ENCODE measurements around the gene ABCD2. TPM values are rescaled to one million over a fixed set of nuclear protein-coding genes. Genes with fewer than 3 reads are reported as not detected.

ABCD2 gene
- total and polyA plus RNA-seq, 9 of the 15 experiments (the other 6 are each of a cell fraction or from before 2014, with no cell fraction given), result 0.01 to 0.08 (median 0.04) TPM; not detected in 3

GRCh38 chr12:39619316-39619659 lies 315 bp downstream of the ABCD2 start:
- Histone ChIP-seq H3K79me2 (ENCODE audit: control insufficient read depth, insufficient read depth, low read length) (no peaks in the 10 kb centered on the region), H3K36me3 (ENCODE audit: control insufficient read depth, insufficient read depth, low read length) (no peaks in the 10 kb centered on the region), H3K4me3 (peak overlapping the region; percentile 40), H3K9me1 (ENCODE audit: control insufficient read depth, insufficient read depth, low read length) (no peaks in the 10 kb centered on the region), H3K9me3 (replicated peaks; ENCODE audit: control insufficient read depth, insufficient read depth, low read depth, low read length) (no peaks in the 10 kb centered on the region), H4K20me1 (replicated peaks; ENCODE audit: control insufficient read depth, insufficient read depth, low read length) (no peaks in the 10 kb centered on the region), H3K27ac (ENCODE audit: extremely low read depth, low read depth, low read length) (no peak overlapping the region), H3K27me3 (ENCODE audit: control insufficient read depth in 2 of 2, insufficient read depth in 2 of 2, low read length in 2 of 2) (no peaks in the 10 kb centered on the region), H3K9ac (ENCODE audit: insufficient read depth in 1 of 2, low read depth in 2 of 2, low read length in 2 of 2) (peak overlapping the region; percentile 7 to 88; a peak in 1 of 4 replicates), H3K4me2 (ENCODE audit: insufficient read depth, low read length) (peak overlapping the region; percentile 79), H3K4me1 (replicated peaks in 1 of 2; ENCODE audit: control insufficient read depth in 2 of 2, insufficient read depth in 2 of 2, low read length in 2 of 2) (peaks cover 4 to 5% of the 10 kb centered on the region in 2 experiments; a peak in 3 of 5 replicates), H2AFZ (ENCODE audit: low read depth, low read length) (peak overlapping the region; percentile 81)
- POLR2A ChIA-PET, result interaction anchor here (0.8 to 1.2 kb wide), 3 partner anchors 8 to 528 kb away, joined by 3 read pairs; no protein-coding TSS in a partner anchor
- 3% methylated on average over 9 of the region's 10 CpGs for WGBS (ENCODE audit: insufficient coverage, low coverage, missing lambda C conversion rate)
- in situ Hi-C loops (cut with MboI), result no loop called here
- DNase-seq (ENCODE audit: extremely low read depth in 1 of 4, low spot score in 3 of 4), result no peak
- no peak for TF ChIP-seq HNRNPK (IDR thresholded peaks at IDR 0.05; ENCODE audit: low read depth, low read length, poor library complexity, severe bottlenecking)
- no peak for TF ChIP-seq ZNF277 (CRISPR knock-in tag; IDR thresholded peaks at IDR 0.05; ENCODE audit: borderline replicate concordance)
- no peak for TF ChIP-seq ZNF24 (IDR thresholded peaks at IDR 0.05)
- TF ChIP-seq NFE2 (IDR thresholded peaks at IDR 0.05; ENCODE audit: low read depth), result no peak
- TF ChIP-seq GATA2 (CRISPR knock-in tag; IDR thresholded peaks at IDR 0.05), result no peak
- no peak for TF ChIP-seq ILF3 (IDR thresholded peaks at IDR 0.05; ENCODE audit: borderline replicate concordance)
- TF ChIP-seq RBM25 (IDR thresholded peaks at IDR 0.05; ENCODE audit: low read depth, low read length, severe bottlenecking), result no peak
- TF ChIP-seq, protein P1, sequence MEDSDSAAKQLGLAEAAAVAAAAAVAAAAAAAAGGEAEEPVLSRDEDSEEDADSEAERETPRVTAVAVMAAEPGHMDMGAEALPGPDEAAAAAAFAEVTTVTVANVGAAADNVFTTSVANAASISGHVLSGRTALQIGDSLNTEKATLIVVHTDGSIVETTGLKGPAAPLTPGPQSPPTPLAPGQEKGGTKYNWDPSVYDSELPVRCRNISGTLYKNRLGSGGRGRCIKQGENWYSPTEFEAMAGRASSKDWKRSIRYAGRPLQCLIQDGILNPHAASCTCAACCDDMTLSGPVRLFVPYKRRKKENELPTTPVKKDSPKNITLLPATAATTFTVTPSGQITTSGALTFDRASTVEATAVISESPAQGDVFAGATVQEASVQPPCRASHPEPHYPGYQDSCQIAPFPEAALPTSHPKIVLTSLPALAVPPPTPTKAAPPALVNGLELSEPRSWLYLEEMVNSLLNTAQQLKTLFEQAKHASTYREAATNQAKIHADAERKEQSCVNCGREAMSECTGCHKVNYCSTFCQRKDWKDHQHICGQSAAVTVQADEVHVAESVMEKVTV (CRISPR knock-in tag; IDR thresholded peaks at IDR 0.05), result no peak
- TF ChIP-seq BRCA1 (IDR thresholded peaks at IDR 0.05), result no peak
- TF ChIP-seq BRCA1 (CRISPR knock-in tag; IDR thresholded peaks at IDR 0.05), result no peak
- TF ChIP-seq RB1 (IDR thresholded peaks at IDR 0.05; ENCODE audit: low read depth), result no peak
- no peak for TF ChIP-seq TEAD4 (IDR thresholded peaks at IDR 0.05; ENCODE audit: low read length)
- no peak for TF ChIP-seq TEAD4 (CRISPR knock-in tag; IDR thresholded peaks at IDR 0.05; ENCODE audit: borderline replicate concordance)
- no peak for TF ChIP-seq MTA1 (IDR thresholded peaks at IDR 0.05; ENCODE audit: borderline replicate concordance)
- TF ChIP-seq YBX1 (IDR thresholded peaks at IDR 0.05), result no peak
- TF ChIP-seq MEF2A (IDR thresholded peaks at IDR 0.05; ENCODE audit: control insufficient read depth, low read depth, low read length), result no peak
- intact Hi-C loops (cut with micrococcal nuclease), result no loop called here
- CTCF ChIA-PET (ENCODE audit: low intra/inter-chr PET ratio), result no interaction called here
- no TSS peak for BruUV-seq (replicated peaks)
- no peak for FAIRE-seq
- peak; percentile 16; the same call in 2 of the 3 replicates for ATAC-seq
